HG03571 (cell line): ENCODE results near the gene SLX9.

ENCODE experiments used
- ATAC-seq: cut with Tn5 transposase; IDR thresholded peaks from one replicate; pipeline ENCODE4 v1.9.1; 2021; ENCODE audit not compliant: unreplicated experiment

The SLX9 gene

DNA sequence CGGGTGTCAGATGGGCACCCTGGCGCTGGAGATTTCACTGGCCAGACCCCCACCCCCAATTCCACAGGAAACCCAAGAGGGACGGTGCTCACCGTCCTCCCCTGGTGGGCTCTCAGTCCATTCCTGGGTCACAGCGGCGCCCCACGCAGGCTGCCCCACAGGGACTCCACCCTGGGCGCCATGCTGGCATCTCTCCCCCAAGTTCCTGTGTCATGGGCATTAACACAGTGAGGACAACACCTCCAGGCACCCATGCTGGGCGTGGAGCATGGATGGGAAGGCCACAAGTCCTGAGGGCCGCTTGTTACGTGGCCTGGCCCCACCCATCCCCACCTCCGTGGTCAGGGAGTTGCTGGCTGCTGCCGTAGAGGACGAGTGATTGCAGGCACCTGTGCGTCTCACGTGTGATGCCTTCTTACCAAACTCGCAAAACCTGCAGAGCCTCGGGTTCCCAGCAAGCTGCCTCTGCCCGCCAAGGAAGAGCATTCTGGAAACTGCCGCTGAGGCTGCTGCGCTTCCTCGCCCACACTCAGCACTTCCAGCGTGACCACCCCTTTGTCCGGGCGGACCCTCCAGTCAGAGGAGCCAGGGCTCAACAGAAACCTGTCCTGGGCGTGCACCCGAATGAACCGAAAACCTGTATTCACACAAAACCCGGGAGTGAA is 60.3 kb downstream of the SLX9 start:
- no peak for ATAC-seq

DNA sequence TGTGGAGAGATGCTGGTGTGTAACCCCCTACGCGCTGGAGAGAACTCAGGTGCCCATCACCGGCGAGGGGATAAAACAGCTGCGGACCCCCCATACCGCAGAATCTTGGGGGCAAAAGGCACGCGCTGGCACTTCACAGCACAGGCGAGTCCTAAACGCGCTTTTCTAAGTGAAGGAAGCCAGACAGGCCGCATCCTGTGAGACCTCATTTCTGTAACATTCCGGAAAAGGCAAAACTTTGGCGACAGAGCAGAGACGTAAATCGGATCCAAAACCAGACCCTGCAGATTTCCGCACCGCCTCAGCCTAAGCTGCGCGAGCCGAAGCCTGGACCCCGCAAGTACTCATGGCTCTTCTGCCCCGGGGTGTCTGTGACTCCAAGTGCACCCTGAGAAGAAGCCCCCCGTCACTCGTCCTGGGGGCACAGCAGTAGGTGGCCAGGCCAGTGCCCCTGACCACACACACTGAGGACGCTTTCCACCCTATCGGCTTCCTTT is 60.9 kb downstream of the SLX9 start:
- ATAC-seq = no peak

DNA sequence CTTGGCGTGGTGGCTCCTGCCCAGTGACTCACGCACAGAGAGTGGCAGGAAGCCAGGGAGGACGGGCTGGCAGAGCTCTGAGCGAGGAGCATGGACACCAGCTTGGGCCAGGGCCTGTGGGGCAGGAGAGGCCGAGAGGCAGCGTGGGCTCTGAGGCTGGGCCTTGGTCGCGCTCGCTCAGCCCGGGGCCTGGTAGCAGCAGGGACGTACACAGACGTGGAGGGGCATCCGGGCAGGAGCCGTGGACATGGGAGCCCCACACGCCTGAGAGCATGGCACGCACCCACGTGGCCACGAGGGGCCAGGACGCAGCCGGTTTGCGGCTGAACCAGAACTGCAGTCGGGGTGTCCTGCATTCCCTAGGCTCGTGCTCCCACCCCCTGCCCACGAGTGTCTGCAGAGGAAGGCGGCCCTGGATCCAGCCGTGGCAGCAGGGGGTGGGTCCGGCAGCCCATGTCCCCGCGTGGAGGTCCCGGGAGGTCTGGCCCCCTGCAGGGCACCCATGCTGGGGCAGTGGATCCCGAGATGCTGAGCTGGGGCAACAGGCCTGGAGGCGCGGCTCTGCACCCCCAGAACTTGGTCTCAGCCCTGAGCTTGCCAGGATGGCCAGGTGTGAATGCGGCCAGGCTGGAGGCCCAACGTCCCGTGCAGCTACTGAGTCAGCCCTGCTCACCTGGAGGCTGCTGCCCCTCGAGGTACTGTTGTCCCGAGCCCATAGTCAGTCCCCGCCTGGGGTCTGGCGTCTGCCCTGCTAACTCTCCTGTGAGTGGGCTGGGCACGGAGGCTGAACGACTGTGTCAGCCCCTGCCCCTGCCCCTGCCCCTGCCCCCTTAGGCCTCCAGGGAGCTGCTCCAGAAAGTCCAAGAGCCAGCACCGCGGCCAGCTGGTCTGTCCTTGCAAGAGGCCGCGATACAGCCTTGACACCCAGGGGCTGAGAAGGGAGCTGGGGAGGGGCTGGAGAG is 61.6 kb downstream of the SLX9 start:
- no peak for ATAC-seq

GRCh38 chr21:45002381-45003204 is 62.8 kb downstream of the SLX9 start:
- no peak for ATAC-seq

DNA sequence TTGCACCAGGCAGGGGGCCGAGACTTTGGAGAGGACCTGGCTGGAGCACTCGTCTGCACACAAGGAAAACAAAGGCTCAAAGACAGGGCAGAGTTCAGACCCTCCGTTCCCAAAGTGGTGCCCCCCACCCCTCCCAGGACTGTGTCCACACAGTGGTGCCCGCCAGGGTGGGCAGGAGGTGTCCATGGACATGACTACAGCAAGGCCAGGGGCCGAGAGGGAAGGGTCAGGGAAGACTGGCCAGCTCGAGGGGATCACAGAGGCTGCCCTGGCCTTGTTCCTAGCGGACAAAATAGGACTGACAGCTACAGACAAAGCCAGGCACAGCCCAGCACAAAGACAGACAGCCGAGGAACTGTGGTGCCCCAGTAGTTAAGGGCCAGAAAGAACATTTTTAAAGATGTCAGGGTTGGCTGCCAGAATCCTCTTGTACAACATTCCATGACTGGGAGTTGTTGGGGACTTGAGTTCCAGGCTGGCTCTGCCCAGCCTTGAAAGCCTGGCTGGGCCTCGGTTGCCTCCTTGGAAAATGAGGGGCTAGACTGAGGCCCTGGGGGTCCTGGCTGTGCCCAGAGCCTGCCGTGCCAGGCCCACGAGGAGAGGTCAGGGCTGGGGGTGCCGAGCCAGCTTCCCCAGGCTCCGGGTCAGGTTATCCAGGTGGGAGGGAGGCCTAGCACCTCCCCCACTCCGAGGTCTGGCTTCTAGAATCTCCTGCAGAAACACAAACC is 63.7 kb downstream of the SLX9 start:
- no peak for ATAC-seq

- no peak for ATAC-seq
These were observed 64.2 kb downstream of the SLX9 start for GRCh38 chr21:45004059-45004422.

GRCh38 chr21:45004481-45005247 is 64.8 kb downstream of the SLX9 start:
- ATAC-seq = no peak

DNA sequence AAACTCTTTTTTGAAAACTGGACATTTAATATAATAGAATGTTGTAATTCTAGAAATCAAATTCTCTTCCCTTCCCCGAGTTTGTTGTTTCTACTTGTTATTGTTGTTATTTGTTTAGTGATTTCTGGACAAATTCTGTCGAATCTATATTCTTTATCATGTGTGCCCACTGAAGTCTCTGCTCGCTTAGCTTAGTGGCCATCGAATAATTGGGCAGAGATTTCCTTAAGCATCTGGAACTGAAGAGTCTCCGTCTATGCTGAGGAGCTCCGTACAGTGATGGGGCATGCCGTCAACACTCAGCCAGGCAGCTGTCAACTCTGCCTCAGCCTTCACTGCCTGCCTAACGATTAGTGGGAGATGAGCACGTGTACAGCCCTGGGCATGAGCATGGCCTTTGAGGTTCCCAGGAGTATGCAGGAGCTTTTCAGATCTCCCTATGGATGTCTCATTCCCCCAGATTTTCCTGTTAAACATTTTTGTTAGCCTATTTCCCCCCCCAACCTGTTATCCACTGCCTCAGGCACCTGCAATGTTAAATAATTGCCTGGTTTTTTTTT is 66.8 kb downstream of the SLX9 start:
- ATAC-seq = no peak

GRCh38 chr21:45009616-45010015 is 69.8 kb downstream of the SLX9 start:
- no peak for ATAC-seq

DNA sequence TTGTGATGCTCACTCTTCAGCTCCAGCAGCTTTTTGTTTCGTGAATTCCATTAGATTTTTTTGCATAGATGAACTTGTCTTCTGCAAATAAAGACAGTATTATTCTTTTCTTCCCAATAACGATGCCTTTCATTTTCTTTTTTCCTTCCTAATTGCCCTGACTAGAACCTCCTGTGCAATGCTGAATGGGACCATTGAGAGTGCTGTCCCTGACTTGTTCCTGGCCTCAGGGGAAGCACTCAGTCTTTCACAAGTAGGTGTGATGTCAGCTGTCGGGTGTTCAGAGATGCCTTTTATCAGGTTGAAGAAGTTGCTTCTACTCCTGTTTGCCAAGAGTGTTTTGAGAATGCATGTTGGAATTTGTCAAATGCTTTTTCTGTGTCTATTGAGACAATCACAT is 70.3 kb downstream of the SLX9 start:
- ATAC-seq = no peak

GRCh38 chr21:45010860-45011259 is 71.0 kb downstream of the SLX9 start:
- no peak for ATAC-seq

DNA sequence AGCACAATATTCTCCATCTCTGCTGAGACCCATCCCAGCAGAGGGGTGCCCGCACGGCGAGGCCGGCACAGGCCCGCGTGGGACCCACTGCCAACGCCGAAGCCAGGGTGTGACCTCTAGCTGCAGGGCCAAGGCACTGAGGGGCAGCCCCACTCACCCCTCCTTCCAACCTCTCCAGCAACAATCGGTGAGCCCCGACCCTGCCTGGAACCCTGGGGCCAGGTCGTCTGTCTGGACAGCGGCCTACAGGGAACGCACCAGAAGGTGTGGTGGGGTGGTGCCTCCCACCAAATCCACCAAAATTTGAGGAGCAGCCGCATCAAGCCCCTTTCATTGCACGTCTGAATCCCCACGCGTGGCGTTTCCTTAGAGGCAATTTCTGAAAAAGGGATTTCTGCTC is 71.6 kb downstream of the SLX9 start:
- ATAC-seq = no peak

DNA sequence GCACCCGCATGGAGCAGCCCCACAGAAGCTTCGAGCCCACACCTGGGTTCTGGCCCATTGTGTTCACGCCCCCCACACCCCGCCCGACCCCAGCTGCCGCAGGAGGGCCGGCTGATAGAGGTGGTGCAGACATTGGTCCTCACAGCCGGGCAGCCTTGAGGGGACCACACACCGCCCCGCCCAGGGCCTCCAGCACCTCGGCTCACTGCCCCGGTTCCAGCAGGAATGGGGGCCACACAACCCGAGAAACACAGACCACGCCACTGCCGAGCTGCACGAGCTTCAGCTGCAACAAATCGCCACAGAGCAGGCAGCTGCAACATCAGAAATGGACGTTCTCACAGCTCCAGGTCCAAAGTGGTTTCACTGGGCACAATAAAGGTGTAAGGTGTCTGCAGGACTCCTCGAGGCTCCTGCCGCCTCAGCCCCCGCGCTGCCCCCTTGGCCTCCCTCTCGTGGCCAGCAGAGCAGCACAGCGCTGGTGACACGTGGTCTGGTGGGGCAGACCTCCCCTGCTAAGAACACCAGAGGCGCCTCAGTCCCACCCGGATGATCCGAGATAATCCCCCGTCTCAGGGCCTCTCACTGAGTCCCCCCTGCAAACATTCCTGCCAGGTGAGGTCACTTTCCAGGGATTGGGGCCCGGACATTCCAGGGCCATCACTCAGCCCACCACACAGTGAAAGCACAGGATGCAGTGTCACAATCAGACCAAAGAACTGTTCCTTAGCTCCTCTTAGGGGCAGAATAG is 72.3 kb downstream of the SLX9 start:
- no peak for ATAC-seq

- no peak for ATAC-seq
These were observed 72.9 kb downstream of the SLX9 start for GRCh38 chr21:45012662-45013259.

DNA sequence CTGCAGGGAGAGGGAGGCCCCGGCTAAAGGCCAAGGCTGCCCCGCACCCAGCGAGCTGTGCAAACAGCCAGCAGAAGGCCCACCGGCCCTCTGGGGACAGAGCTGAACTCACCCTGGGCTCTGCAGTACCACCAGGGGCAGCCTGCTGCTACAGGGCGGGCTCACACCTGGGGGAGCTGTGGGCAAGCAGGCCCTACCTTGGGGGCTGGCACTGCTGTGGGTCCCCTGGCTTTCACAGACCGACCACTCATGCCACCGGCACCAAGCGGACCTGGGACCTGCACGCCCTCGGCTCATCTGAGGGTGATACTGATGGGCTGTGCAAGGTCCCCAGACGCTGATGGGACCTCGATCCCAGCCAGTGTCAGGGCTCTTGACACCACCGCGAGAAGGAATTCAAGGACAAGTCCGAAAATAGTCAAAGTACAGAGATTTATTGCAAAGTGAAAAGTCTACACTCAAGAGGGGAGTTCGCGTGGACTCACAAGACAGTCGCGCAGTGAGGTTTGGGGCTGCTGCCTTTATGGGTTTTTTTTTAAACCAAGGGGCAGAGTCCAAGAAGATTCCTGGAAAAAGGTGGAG is 73.5 kb downstream of the SLX9 start:
- no peak for ATAC-seq

- ATAC-seq = no peak
These were observed 75.1 kb downstream of the SLX9 start for GRCh38 chr21:45014747-45015468.

- ATAC-seq = no peak
These were observed 75.6 kb downstream of the SLX9 start for GRCh38 chr21:45015469-45015860.

- no peak for ATAC-seq
These were observed 76.2 kb downstream of the SLX9 start for GRCh38 chr21:45016031-45016405.
